Astrocyte (in vitro differentiated cells and primary cell): ENCODE measurements around the gene PPP2R3B.

Experiments
- CTCF ChIP-seq: IDR thresholded peaks from 2 replicates; pipeline ENCODE4 v1.5.1; 2011; ENCODE audit warnings: low read depth, mild to moderate bottlenecking, inconsistent platforms, low read length, moderate library complexity; ENCODE audit not compliant: insufficient read depth
- EZH2 ChIP-seq: IDR thresholded peaks from 2 replicates; pipeline ENCODE4 v1.6.1; 2012; ENCODE audit warnings: mild to moderate bottlenecking, low read length, inconsistent platforms; ENCODE audit not compliant: insufficient read depth

- TF ChIP-seq CTCF (no peak), EZH2 (no peak)
Measured at GRCh38 chrX:357693-358471, 28.8 kb downstream of the PPP2R3B start.
